Prostate gland (tissue), 2 donors: ENCODE results near the gene SEZ6L2.

ENCODE experiments used
- POLR2A ChIP-seq: fragments of 450-650 bp; IDR thresholded peaks from one replicate; pipeline ENCODE4 v1.6.1; 2016; ENCODE audit warnings: antibody characterized with exemption, mild to moderate bottlenecking
- POLR2AphosphoS5 ChIP-seq: sonication (generic); formaldehyde crosslinking; IDR thresholded peaks from one replicate; pipeline ENCODE4 v1.6.1; 2017; ENCODE audit warnings: antibody characterized with exemption
- TF ChIP-seq, protein P1 (sequence below), 4 experiments: fragments of 200-600 bp in 2 of 4; fragments of 450-650 bp in 2 of 4; sonication (generic) in 2 of 4; IDR thresholded peaks; 1 replicate in 3 of 4; 2 replicates in 1 of 4; pipeline ENCODE4 v1.5.1; 2016 to 2019; ENCODE audit warnings: antibody characterized with exemption in 4 of 4, mild to moderate bottlenecking in 2 of 4, moderate library complexity in 2 of 4

DNA sequence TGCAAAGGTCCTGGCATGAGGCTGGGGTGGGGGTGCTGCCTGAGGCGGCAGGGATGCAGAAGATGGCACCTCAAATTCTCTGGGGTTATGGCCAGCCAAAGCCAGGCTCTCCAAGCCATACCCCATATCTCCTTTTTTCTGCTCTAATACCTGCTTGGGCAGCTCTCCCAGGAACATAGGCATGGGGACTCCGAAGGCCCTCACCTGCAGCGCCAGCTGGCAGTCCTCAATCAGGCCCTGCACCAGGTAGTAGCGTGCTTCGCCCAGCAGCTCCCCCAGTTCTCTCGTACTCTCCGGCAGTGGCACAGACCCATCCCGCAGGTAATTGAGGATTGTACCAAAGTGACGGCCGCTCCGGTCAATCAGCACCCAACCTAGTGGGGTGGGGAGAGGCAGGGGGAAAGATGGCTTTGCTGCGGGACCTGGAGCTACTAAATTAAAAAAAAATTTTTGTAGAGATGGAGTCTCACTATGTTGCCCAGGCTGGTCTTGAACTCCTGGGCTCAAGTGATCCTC, 23.7 kb upstream of the SEZ6L2 start:
- TF ChIP-seq, protein P1, sequence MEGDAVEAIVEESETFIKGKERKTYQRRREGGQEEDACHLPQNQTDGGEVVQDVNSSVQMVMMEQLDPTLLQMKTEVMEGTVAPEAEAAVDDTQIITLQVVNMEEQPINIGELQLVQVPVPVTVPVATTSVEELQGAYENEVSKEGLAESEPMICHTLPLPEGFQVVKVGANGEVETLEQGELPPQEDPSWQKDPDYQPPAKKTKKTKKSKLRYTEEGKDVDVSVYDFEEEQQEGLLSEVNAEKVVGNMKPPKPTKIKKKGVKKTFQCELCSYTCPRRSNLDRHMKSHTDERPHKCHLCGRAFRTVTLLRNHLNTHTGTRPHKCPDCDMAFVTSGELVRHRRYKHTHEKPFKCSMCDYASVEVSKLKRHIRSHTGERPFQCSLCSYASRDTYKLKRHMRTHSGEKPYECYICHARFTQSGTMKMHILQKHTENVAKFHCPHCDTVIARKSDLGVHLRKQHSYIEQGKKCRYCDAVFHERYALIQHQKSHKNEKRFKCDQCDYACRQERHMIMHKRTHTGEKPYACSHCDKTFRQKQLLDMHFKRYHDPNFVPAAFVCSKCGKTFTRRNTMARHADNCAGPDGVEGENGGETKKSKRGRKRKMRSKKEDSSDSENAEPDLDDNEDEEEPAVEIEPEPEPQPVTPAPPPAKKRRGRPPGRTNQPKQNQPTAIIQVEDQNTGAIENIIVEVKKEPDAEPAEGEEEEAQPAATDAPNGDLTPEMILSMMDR (IDR thresholded peaks at IDR 0.05) = no peak
- TF ChIP-seq POLR2A (no peak), POLR2AphosphoS5 (no peak)
